ENCODE measurements around the gene LDB3.

The LDB3 gene

GRCh38 chr10:86768412-86769062 is 100.2 kb downstream of the LDB3 start:
- peaks cover 28% of the 10 kb centered on the region for H3K79me2 ChIP-seq (ENCODE audit: insufficient read depth, low read length)
- no peak for ATAC-seq (ENCODE audit: insufficient read depth, low read depth)
- no peaks in the 10 kb centered on the region for H3K4me1 ChIP-seq (ENCODE audit: insufficient read depth, low read length)
- peaks cover 15% of the 10 kb centered on the region; the same call in 1 of the 2 replicates for H4K20me1 ChIP-seq (ENCODE audit: insufficient read depth, low read length)
- H3K36me3 ChIP-seq (ENCODE audit: insufficient read depth, low read length) = no peaks in the 10 kb centered on the region
- no peak overlapping the region for H3K9ac ChIP-seq (ENCODE audit: low read depth, low read length)
- H3K27me3 ChIP-seq (ENCODE audit: insufficient read depth, low read length, poor library complexity) = no peaks in the 10 kb centered on the region
- H3K4me2 ChIP-seq (ENCODE audit: insufficient read depth, low read length) = no peak overlapping the region
- H3K27ac ChIP-seq (ENCODE audit: low read length) = no peak overlapping the region
- TF ChIP-seq EZH2 (IDR thresholded peaks at IDR 0.05; ENCODE audit: borderline replicate concordance, low read depth, low read length, severe bottlenecking) (no peak), CTCF (IDR thresholded peaks at IDR 0.05; ENCODE audit: borderline replicate concordance, extremely low read depth, low read length, poor library complexity, severe bottlenecking) (no peak)
- no peak overlapping the region for H3K4me3 ChIP-seq (ENCODE audit: low read depth in 1 of 2, low read length in 2 of 2)
- no peak for DNase-seq
- H3K9me3 ChIP-seq (ENCODE audit: insufficient read depth, low read length, severe bottlenecking) = no peaks in the 10 kb centered on the region
- H2AFZ ChIP-seq (ENCODE audit: low read depth, low read length) = no peak overlapping the region

- ATAC-seq (ENCODE audit: insufficient read depth, low read depth) = no peak
Measured at GRCh38 chr10:86769991-86770390, 101.7 kb downstream of the LDB3 start.

GRCh38 chr10:86770412-86770960 is 102.2 kb downstream of the LDB3 start:
- no peaks in the 10 kb centered on the region for H3K9me3 ChIP-seq (ENCODE audit: insufficient read depth, low read length, severe bottlenecking)
- H3K27me3 ChIP-seq (ENCODE audit: insufficient read depth, low read length, poor library complexity) = no peaks in the 10 kb centered on the region
- no peak for DNase-seq
- no peak overlapping the region for H3K9ac ChIP-seq (ENCODE audit: low read depth, low read length)
- peaks cover 15% of the 10 kb centered on the region; the same call in 1 of the 2 replicates for H4K20me1 ChIP-seq (ENCODE audit: insufficient read depth, low read length)
- H3K27ac ChIP-seq (ENCODE audit: low read length) = no peak overlapping the region
- H3K4me3 ChIP-seq (ENCODE audit: low read depth in 1 of 2, low read length in 2 of 2) = no peak overlapping the region
- TF ChIP-seq EZH2 (IDR thresholded peaks at IDR 0.05; ENCODE audit: borderline replicate concordance, low read depth, low read length, severe bottlenecking) (no peak), CTCF (IDR thresholded peaks at IDR 0.05; ENCODE audit: borderline replicate concordance, extremely low read depth, low read length, poor library complexity, severe bottlenecking) (no peak)
- peaks cover 23% of the 10 kb centered on the region for H3K79me2 ChIP-seq (ENCODE audit: insufficient read depth, low read length)
- no peak overlapping the region for H2AFZ ChIP-seq (ENCODE audit: low read depth, low read length)
- no peaks in the 10 kb centered on the region for H3K36me3 ChIP-seq (ENCODE audit: insufficient read depth, low read length)
- ATAC-seq (ENCODE audit: insufficient read depth, low read depth) = no peak
- H3K4me2 ChIP-seq (ENCODE audit: insufficient read depth, low read length) = no peak overlapping the region
- H3K4me1 ChIP-seq (ENCODE audit: insufficient read depth, low read length) = no peaks in the 10 kb centered on the region

More at GRCh38 chr10:86769991-86770390, 101.7 kb downstream of the LDB3 start:
- Histone ChIP-seq H4K20me1 (ENCODE audit: insufficient read depth, low read length) (peaks cover 15% of the 10 kb centered on the region; the same call in 1 of the 2 replicates), H2AFZ (ENCODE audit: low read depth, low read length) (no peak overlapping the region), H3K4me3 (ENCODE audit: low read depth in 1 of 2, low read length in 2 of 2) (no peak overlapping the region), H3K9ac (ENCODE audit: low read depth, low read length) (no peak overlapping the region), H3K27ac (ENCODE audit: low read length) (no peak overlapping the region), H3K36me3 (ENCODE audit: insufficient read depth, low read length) (no peaks in the 10 kb centered on the region), H3K4me1 (ENCODE audit: insufficient read depth, low read length) (no peaks in the 10 kb centered on the region), H3K9me3 (ENCODE audit: insufficient read depth, low read length, severe bottlenecking) (no peaks in the 10 kb centered on the region), H3K79me2 (ENCODE audit: insufficient read depth, low read length) (peaks cover 24% of the 10 kb centered on the region), H3K4me2 (ENCODE audit: insufficient read depth, low read length) (no peak overlapping the region), H3K27me3 (ENCODE audit: insufficient read depth, low read length, poor library complexity) (no peaks in the 10 kb centered on the region)
- DNase-seq = no peak
- no peak for TF ChIP-seq EZH2 (IDR thresholded peaks at IDR 0.05; ENCODE audit: borderline replicate concordance, low read depth, low read length, severe bottlenecking)
- TF ChIP-seq CTCF (IDR thresholded peaks at IDR 0.05; ENCODE audit: borderline replicate concordance, extremely low read depth, low read length, poor library complexity, severe bottlenecking) = no peak
